Psoas muscle (tissue), 8 donors: ENCODE measurements around the gene LCN9. TPM values are rescaled to one million over a fixed set of nuclear protein-coding genes. Genes with fewer than 3 reads are reported as not detected.

Experiments
- ATAC-seq, 4 donors: fragments of 200-7000 bp; cut with Tn5 transposase; one replicate each; pipeline ENCODE4 v1.9.1; 2020; ENCODE audit warnings: moderate library complexity in 3 of 4, mild to moderate bottlenecking in 2 of 4
- DNase-seq, 2 donors: peaks; one replicate each; pipeline ENCODE4 v3.0.0-alpha.2; 2020
- H3K27ac ChIP-seq: fragments of 200-600 bp; one replicate; pipeline ENCODE4 v1.8.0; 2022
- H3K27me3 ChIP-seq, 3 donors: fragments of 200-600 bp in 1 of 3; one replicate each; pipeline versions ENCODE4 v1.6.1 to v1.8.0; 2013 to 2022; ENCODE audit warnings: low read length in 2 of 3, mild to moderate bottlenecking in 2 of 3, moderate library complexity in 1 of 3; ENCODE audit not compliant: insufficient read depth in 3 of 3
- H3K36me3 ChIP-seq, 2 donors: fragments of 200-600 bp in 1 of 2; one replicate each; pipeline versions ENCODE4 v1.6.1 to v1.8.0; 2013 to 2022; ENCODE audit warnings: low read depth in 1 of 2, mild to moderate bottlenecking in 1 of 2, moderate library complexity in 1 of 2; ENCODE audit not compliant: insufficient read depth in 1 of 2
- H3K4me1 ChIP-seq: fragments of 200-600 bp; one replicate; pipeline ENCODE4 v1.8.0; 2022
- H3K4me3 ChIP-seq: fragments of 200-600 bp; one replicate; pipeline ENCODE4 v1.8.0; 2022; ENCODE audit warnings: mild to moderate bottlenecking
- H3K9me3 ChIP-seq: fragments of 200-600 bp; one replicate; pipeline ENCODE4 v1.8.0; 2022
- WGBS, 3 donors: extraction: QIAGEN DNeasy Blood & Tissue Kit; methylation state at CpG; one replicate each; pipeline versions ENCODE4 v1.1.6 to v1.1.7; 2013; 5-methylcytosine and 5-hydroxymethylcytosine counted together
- intact Hi-C, 2 donors: fragments of 100-400 bp; cut with DNase I; formaldehyde crosslinking; loops; one replicate each; pipeline versions ENCODE4 v1.11.0 to v1.14.2; 2022
- polyA plus RNA-seq, 3 donors: library from polyadenylated mRNA; stranded (reverse); fragments of 200-250 nt; gene quantifications; one replicate each; pipeline ENCODE4 v1.2.3, GENCODE V29; 2013
- total RNA-seq, 4 donors: library from RNA; stranded (reverse); fragmentation: NEBNext Ultra II Directional in 2 of 4; extraction: Animal tissue kit (Norgen Biotek cat#: 25700) in 2 of 4; gene quantifications; one replicate each; pipeline versions ENCODE4 v1.2.1 to v1.2.4, GENCODE V29; 2021 to 2023
- TF ChIP-seq, protein P1 (sequence below): fragments of 200-600 bp; IDR thresholded peaks from one replicate; pipeline ENCODE4 v1.8.0; 2022; ENCODE audit warnings: antibody characterized with exemption
- donor health status: healthy with polysubstance abuse.
- donor health status: DM: no; HTN: no; CAD: no; lungs with moderate emphysema.
- donor health status: Bipolar disorder and iron deficiency.
- donor health status: healthy.
- donor health status: DM: yes; HTN: yes; CAD: no.
- donor health status: DM: no; HTN: no; CAD: no.
- donor health status: DM: no; HTN: no; CAD: no.
- donor health status: DM: yes; HTN: yes; CAD: no.

Gene LCN9
- total and polyA plus RNA-seq, 7 donors: not detected

DNA sequence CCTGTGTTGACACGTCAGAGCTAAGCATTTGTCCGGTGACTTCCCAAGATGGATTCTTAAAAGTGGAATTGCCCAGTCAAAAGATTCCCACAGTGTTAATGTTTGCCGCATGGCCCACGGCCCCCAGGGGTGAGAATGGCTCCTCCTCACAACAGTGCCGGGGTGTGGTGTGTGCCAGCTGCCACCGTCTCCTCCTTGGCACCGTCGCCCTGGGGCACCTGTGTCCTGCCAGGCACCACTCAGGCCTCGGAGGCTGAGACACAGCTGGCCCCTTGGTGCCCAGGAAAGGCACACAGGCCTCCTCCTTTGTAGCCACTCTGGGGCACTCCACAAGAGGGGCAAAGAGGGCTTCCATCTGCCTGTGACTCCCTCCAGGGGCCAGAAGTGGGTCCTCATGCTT is 43.2 kb downstream of the LCN9 start:
- intact Hi-C loops: loop anchor here in 1 of 2 donors (10.0 kb wide), 1 partner anchor 259 kb away; the partner anchor contains the start of gene UBAC1
- DNase-seq: no peak
- Histone ChIP-seq H3K4me1 (peaks cover 6% of the 10 kb centered on the region), H3K36me3 (no peaks in the 10 kb centered on the region), H3K4me3 (no peak overlapping the region), H3K27me3 (peaks cover 0 to 21% (median 4%) of the 10 kb centered on the region in 3 donors), H3K9me3 (no peaks in the 10 kb centered on the region), H3K27ac (no peak overlapping the region)
- TF ChIP-seq, protein P1, sequence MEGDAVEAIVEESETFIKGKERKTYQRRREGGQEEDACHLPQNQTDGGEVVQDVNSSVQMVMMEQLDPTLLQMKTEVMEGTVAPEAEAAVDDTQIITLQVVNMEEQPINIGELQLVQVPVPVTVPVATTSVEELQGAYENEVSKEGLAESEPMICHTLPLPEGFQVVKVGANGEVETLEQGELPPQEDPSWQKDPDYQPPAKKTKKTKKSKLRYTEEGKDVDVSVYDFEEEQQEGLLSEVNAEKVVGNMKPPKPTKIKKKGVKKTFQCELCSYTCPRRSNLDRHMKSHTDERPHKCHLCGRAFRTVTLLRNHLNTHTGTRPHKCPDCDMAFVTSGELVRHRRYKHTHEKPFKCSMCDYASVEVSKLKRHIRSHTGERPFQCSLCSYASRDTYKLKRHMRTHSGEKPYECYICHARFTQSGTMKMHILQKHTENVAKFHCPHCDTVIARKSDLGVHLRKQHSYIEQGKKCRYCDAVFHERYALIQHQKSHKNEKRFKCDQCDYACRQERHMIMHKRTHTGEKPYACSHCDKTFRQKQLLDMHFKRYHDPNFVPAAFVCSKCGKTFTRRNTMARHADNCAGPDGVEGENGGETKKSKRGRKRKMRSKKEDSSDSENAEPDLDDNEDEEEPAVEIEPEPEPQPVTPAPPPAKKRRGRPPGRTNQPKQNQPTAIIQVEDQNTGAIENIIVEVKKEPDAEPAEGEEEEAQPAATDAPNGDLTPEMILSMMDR: no peak
- 44 to 78% (median 55%) methylated on average over 9 of the region's 9 CpGs for WGBS, 3 donors
- ATAC-seq: no peak

DNA sequence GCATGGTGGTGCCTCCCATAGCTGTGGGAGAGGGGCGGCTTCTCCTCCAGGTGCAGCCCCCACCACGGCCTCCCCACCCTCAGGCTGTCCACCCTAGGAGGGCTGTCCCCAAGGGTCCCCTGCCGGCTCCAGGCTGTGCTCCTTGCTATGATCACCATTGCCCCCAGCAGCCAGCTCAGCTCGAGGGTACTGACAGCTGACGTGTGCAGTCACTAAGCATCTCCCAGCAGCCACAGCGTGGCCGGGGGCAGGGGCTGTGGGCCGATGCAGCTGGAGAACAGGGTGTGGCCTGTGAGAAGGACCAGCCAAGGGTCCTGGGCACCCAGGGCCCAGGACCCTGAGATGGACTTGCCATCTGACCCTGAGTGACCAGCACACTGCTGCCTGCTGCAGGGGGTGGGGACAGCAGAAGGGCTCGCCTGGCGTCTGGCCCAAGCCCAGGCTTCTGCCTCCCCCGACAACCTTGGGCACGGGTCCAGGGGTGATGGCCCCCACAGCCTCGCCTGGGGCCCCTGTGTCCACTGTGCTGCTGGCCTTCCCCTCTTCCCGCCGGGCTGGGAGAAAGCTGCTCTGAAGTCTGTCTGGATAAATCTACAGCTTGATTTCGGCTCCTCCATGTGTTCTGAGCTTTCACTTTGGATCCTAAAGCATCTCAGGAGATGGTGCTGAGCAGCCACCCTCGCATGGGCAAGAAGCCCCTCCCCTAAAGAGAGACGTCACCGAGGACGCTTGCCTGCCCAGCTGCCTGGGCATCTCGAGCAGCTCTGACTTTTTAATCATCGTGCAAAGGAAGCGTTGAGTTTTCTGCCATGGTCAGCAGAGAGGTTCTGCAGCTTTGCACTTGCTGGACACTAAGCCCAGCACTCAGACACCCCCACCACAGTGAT is 44.4 kb downstream of the LCN9 start:
- Histone ChIP-seq H3K9me3 (no peaks in the 10 kb centered on the region), H3K27me3 (peaks cover 0 to 16% (median 4%) of the 10 kb centered on the region in 3 donors), H3K4me1 (no peaks in the 10 kb centered on the region), H3K27ac (no peak overlapping the region), H3K4me3 (no peak overlapping the region), H3K36me3 (no peaks in the 10 kb centered on the region)
- TF ChIP-seq, protein P1: no peak
- no peak for ATAC-seq
- 24 to 42% (median 27%) methylated on average over 22 to 23 of the region's 23 CpGs for WGBS, 3 donors
- no peak for DNase-seq
- intact Hi-C loops: loop anchor here in 1 of 2 donors (10.0 kb wide), 1 partner anchor 257 kb away; the partner anchor contains the start of gene UBAC1

- ATAC-seq (no peak), DNase-seq (no peak)
- peaks cover 0 to 11% (median 4%) of the 10 kb centered on the region in 3 donors for H3K27me3 ChIP-seq
- H3K9me3 ChIP-seq: no peaks in the 10 kb centered on the region
- TF ChIP-seq, protein P1: no peak
- no peaks in the 10 kb centered on the region for H3K36me3 ChIP-seq
- H3K4me3 ChIP-seq: no peak overlapping the region
- 81 to 87% (median 86%) methylated on average over 4 of the region's 4 CpGs for WGBS, 3 donors
- H3K4me1 ChIP-seq: no peaks in the 10 kb centered on the region
- H3K27ac ChIP-seq: no peak overlapping the region
- intact Hi-C loops: loop anchor here in 1 of 2 donors (10.0 kb wide), 1 partner anchor 257 kb away; the partner anchor contains the start of gene UBAC1
Measured at GRCh38 chr9:135708164-135708563, 45.1 kb downstream of the LCN9 start.

GRCh38 chr9:135711391-135711790 is 48.3 kb downstream of the LCN9 start:
- WGBS, 3 donors: 29 to 46% (median 31%) methylated on average over 10 to 12 of the region's 12 CpGs
- TF ChIP-seq, protein P1: no peak
- no peaks in the 10 kb centered on the region for H3K9me3 ChIP-seq
- H3K36me3 ChIP-seq: no peaks in the 10 kb centered on the region
- intact Hi-C loops: no loop called here
- DNase-seq: no peak
- H3K27me3 ChIP-seq: peaks cover 0 to 36% (median 12%) of the 10 kb centered on the region in 3 donors
- H3K4me1 ChIP-seq: no peaks in the 10 kb centered on the region
- ATAC-seq: peak in 1 of 4 donors; percentile 32
- H3K4me3 ChIP-seq: no peak overlapping the region
- no peak overlapping the region for H3K27ac ChIP-seq
